Vagina (tissue), 2 donors: ENCODE data around the gene GHRHR. TPM values are rescaled to one million over a fixed set of nuclear protein-coding genes. Genes with fewer than 3 reads are reported as not detected.

Experiments used
- DNase-seq, 2 donors: peaks; one replicate each; pipeline ENCODE4 v3.0.0-alpha.2; 2017; ENCODE audit errors: extremely low spot score in 2 of 2
- H3K27ac ChIP-seq: fragments of 200-600 bp; sonication (generic); one replicate; pipeline ENCODE4 v1.5.1; 2019
- H3K27me3 ChIP-seq: fragments of 200-600 bp; sonication (generic); one replicate; pipeline ENCODE4 v1.5.1; 2019
- H3K36me3 ChIP-seq, 2 donors: fragments of 200-600 bp; sonication (generic); one replicate each; pipeline ENCODE4 v1.5.1; 2017 to 2019
- H3K4me1 ChIP-seq: fragments of 200-600 bp; sonication (generic); one replicate; pipeline ENCODE4 v1.5.1; 2019
- H3K4me3 ChIP-seq, 2 donors: fragments of 200-600 bp; sonication (generic); 1 replicate in 1 of 2; 2 replicates in 1 of 2; pipeline ENCODE4 v1.5.1; 2016 to 2019
- H3K9me3 ChIP-seq: fragments of 200-600 bp; sonication (generic); one replicate; pipeline ENCODE4 v1.5.1; 2019
- POLR2A ChIP-seq, 2 donors: fragments of 450-650 bp; IDR thresholded peaks; one replicate each; pipeline ENCODE4 v1.6.1; 2017; ENCODE audit warnings: antibody characterized with exemption in 2 of 2, mild to moderate bottlenecking in 2 of 2, moderate library complexity in 2 of 2
- POLR2AphosphoS5 ChIP-seq, 2 donors: sonication (generic); formaldehyde crosslinking; IDR thresholded peaks; one replicate each; pipeline ENCODE4 v1.9.0; 2017; ENCODE audit warnings: antibody characterized with exemption in 2 of 2, mild to moderate bottlenecking in 2 of 2, low read depth in 1 of 2; ENCODE audit not compliant: insufficient read depth in 1 of 2
- intact Hi-C: fragments of 100-400 bp; cut with DNase I; formaldehyde crosslinking; loops from one replicate; pipeline ENCODE4 v1.15.1; 2023
- total RNA-seq: library from RNA; depleted of rRNA; stranded (reverse); fragments of >200 nt; gene quantifications from one replicate; pipeline ENCODE4 v1.2.3, GENCODE V29; 2016
- TF ChIP-seq, protein P1 (sequence below), 3 experiments: fragments of 450-650 bp in 2 of 3; fragments of 200-600 bp in 1 of 3; sonication (generic) in 1 of 3; IDR thresholded peaks; one replicate each; pipeline ENCODE4 v1.5.1; 2017 to 2019; ENCODE audit warnings: antibody characterized with exemption in 3 of 3, mild to moderate bottlenecking in 2 of 3, moderate library complexity in 2 of 3

Gene GHRHR
- total RNA-seq, 1 donor from 2014 or later = not detected

DNA sequence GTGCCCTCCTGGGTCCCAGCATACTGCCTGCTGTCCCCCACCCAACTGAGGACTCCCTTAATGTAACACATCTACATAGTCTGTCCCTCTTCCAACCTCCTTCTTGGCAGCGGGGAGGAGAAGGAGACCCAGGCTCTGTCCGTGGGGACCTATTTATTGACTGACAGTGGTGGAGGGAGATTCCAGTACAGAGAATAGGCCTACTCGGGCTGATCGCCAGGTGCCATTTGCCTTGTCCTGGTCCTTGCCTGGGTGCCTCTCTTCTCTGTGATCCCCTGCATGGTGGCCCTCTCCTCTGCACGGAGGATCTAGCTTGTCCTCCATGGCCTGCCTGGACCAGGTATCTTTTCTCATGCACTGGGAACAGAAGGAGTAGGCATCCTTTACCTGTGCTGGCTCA is 17.0 kb downstream of the GHRHR start:
- TF ChIP-seq, protein P1, sequence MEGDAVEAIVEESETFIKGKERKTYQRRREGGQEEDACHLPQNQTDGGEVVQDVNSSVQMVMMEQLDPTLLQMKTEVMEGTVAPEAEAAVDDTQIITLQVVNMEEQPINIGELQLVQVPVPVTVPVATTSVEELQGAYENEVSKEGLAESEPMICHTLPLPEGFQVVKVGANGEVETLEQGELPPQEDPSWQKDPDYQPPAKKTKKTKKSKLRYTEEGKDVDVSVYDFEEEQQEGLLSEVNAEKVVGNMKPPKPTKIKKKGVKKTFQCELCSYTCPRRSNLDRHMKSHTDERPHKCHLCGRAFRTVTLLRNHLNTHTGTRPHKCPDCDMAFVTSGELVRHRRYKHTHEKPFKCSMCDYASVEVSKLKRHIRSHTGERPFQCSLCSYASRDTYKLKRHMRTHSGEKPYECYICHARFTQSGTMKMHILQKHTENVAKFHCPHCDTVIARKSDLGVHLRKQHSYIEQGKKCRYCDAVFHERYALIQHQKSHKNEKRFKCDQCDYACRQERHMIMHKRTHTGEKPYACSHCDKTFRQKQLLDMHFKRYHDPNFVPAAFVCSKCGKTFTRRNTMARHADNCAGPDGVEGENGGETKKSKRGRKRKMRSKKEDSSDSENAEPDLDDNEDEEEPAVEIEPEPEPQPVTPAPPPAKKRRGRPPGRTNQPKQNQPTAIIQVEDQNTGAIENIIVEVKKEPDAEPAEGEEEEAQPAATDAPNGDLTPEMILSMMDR (IDR thresholded peaks at IDR 0.05) = no peak
- TF ChIP-seq POLR2A (IDR thresholded peaks at IDR 0.05) = no peak
- TF ChIP-seq POLR2AphosphoS5 (IDR thresholded peaks at IDR 0.05; ENCODE audit: insufficient read depth in 1 of 2, low read depth in 1 of 2) = no peak
- DNase-seq = no peak
- H3K4me1 ChIP-seq = no peaks in the 10 kb centered on the region
- H3K27me3 ChIP-seq = no peaks in the 10 kb centered on the region
- no peaks in the 10 kb centered on the region for H3K9me3 ChIP-seq
- no peaks in the 10 kb centered on the region for H3K36me3 ChIP-seq
- no peak overlapping the region for H3K27ac ChIP-seq
- intact Hi-C loops = loop anchor here (5.0 kb wide), 1 partner anchor 142 kb away; no protein-coding TSS in a partner anchor
- no peak overlapping the region for H3K4me3 ChIP-seq

DNA sequence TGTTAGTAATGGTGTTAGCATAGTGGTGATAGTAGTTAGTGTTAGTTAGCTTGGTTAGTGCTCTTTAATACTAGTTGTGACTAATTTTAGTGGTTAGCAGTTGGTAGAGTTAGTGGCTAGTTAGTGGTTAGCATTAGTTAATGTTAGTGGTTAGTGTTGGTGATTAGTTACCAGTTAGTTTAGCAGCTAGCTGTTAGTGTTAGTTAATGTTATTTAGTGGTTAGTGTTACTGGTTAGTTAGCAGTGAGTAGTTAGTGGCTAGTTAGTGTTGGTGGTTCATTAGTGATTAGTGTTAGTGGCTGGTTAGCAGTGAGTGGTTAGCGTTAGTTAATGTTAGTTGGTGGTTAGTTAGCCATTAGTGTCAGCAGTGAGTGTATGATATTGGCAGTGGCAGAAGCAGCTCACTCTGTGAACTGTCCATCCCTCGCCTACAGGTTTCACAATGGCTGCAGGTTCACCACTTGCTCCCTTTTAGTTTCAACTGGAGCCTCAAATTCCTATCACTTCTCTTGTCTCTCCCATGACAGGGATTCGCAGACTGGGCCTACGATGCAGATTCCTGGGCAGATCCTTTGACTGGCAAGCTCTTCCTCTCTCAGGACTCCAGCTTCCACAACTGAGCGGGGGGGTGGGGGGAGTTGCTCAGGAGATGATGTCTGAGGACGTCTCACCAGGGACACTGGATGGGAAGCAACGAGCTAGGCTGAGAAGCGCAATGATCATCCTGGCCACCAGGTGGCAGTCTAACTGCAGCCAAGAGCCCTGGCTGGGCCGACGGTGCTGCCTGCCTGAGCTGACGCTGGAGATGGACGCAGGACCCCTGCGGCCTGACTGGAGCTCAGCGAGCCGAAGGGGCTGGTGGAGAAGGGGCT is 19.5 kb downstream of the GHRHR start:
- H3K36me3 ChIP-seq = no peaks in the 10 kb centered on the region
- intact Hi-C loops = loop anchor here (5.0 kb wide), 1 partner anchor 139 kb away; no protein-coding TSS in a partner anchor
- H3K4me1 ChIP-seq = peaks cover 7% of the 10 kb centered on the region
- no peak overlapping the region for H3K27ac ChIP-seq
- no peaks in the 10 kb centered on the region for H3K9me3 ChIP-seq
- H3K27me3 ChIP-seq = no peaks in the 10 kb centered on the region
- H3K4me3 ChIP-seq = no peak overlapping the region
- TF ChIP-seq POLR2AphosphoS5 (IDR thresholded peaks at IDR 0.05; ENCODE audit: insufficient read depth in 1 of 2, low read depth in 1 of 2) = no peak
- TF ChIP-seq, protein P1 (IDR thresholded peaks at IDR 0.05) = peak; percentile 71 to 91 (median 88)
- TF ChIP-seq POLR2A (IDR thresholded peaks at IDR 0.05) = no peak
- DNase-seq = no peak

DNA sequence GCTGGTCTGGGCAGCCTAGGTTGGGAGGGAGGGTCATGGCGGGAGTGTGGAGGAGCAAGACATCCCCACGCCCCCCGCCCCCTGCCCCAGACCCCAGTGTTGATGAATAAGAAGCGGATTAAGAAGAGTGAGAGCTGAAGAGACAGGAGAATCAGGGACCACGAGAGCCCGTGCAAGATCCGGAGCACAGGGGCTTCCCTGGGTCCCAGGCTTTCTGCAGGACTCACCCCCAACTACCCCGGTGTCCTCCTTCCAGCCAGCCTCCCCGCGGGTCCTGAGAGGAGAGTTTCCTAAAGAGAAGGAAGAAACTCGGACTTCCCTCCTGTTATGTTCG is 20.1 kb downstream of the GHRHR start:
- Histone ChIP-seq H3K36me3 (no peaks in the 10 kb centered on the region), H3K4me3 (no peak overlapping the region), H3K27me3 (no peaks in the 10 kb centered on the region), H3K4me1 (peaks cover 13% of the 10 kb centered on the region), H3K9me3 (no peaks in the 10 kb centered on the region), H3K27ac (no peak overlapping the region)
- intact Hi-C loops = loop anchor here (5.0 kb wide), 1 partner anchor 138 kb away; no protein-coding TSS in a partner anchor
- DNase-seq = no peak
- TF ChIP-seq, protein P1 (IDR thresholded peaks at IDR 0.05) = peak in 1 of 3 experiments; percentile 4
- no peak for TF ChIP-seq POLR2A (IDR thresholded peaks at IDR 0.05)
- no peak for TF ChIP-seq POLR2AphosphoS5 (IDR thresholded peaks at IDR 0.05; ENCODE audit: insufficient read depth in 1 of 2, low read depth in 1 of 2)

DNA sequence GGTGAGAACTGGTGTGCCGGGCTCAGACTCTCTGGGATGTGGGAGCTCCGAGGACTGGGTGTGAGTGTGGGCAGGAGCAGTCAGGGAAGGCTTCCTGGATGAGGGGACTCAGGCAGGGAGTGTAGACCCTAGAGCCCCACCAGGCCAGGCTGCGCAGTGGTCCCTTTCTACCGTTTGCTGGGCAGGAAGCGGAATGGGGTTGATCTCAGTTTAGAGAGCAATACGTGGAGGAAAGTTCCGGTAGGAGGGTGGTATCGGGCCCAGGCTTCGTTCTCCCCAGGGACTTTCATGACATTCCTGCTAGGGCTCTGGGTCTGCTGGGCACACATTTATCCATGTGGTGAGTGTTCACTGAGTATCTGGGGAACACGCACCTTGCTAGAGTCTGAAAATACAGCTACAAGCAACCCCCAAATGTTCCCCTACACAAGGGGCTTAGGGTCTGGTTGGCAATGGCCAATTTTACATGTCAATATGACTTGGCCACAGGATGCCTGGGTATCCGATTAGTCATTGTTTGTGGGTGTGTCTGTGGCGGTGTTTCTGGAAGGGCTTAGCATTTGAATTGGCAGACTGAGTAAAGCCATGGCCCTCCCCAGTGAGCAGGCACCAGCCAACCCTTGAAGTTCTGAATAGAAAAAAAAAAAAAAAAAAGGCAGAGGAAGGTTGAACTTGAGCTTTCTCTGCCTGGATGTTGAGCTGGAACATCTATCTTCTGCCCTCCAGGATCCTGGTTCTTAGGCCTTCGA is 20.8 kb downstream of the GHRHR start:
- Histone ChIP-seq H3K4me1 (peaks cover 16% of the 10 kb centered on the region), H3K9me3 (no peaks in the 10 kb centered on the region), H3K4me3 (no peak overlapping the region), H3K27me3 (no peaks in the 10 kb centered on the region), H3K27ac (no peak overlapping the region), H3K36me3 (no peaks in the 10 kb centered on the region)
- intact Hi-C loops = loop anchor here (5.0 kb wide), 1 partner anchor 138 kb away; no protein-coding TSS in a partner anchor
- DNase-seq = no peak
- TF ChIP-seq, protein P1 (IDR thresholded peaks at IDR 0.05) = no peak
- no peak for TF ChIP-seq POLR2AphosphoS5 (IDR thresholded peaks at IDR 0.05; ENCODE audit: insufficient read depth in 1 of 2, low read depth in 1 of 2)
- no peak for TF ChIP-seq POLR2A (IDR thresholded peaks at IDR 0.05)
